ENCODE data around the gene BTBD16. TPM values are rescaled to one million over a fixed set of nuclear protein-coding genes. Genes with fewer than 3 reads are reported as not detected.

The BTBD16 gene
- total and polyA plus RNA-seq, 2 of the 13 experiments (the other 11 are each of a cell fraction or from before 2014, with no cell fraction given) = 5.0 to 11.9 TPM

GRCh38 chr10:122298598-122299301 lies 27.7 kb downstream of the BTBD16 start (continued):
- TF ChIP-seq, protein P1, sequence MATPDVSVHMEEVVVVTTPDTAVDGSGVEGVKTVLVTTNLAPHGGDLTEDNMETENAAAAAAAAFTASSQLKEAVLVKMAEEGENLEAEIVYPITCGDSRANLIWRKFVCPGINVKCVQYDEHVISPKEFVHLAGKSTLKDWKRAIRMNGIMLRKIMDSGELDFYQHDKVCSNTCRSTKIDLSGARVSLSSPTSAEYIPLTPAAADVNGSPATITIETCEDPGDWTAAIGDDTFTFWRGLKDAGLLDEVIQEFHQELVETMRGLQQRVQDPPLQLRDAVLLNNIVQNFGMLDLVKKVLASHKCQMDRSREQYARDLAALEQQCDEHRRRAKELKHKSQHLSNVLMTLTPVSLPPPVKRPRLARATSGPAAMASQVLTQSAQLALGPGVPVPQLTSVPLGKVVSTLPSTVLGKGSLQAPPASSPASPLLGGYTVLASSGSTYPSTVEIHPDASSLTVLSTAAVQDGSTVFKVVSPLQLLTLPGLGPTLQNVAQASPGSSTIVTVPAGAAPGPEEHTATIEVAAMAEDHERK (CRISPR knock-in tag; IDR thresholded peaks at IDR 0.05; ENCODE audit: low read depth) = no peak
- 0 out of 2 replicates have a peak, but pooled peaks have one; percentile 62 for TF ChIP-seq SRY (CRISPR knock-in tag; IDR thresholded peaks at IDR 0.05)
- TF ChIP-seq, protein P2, sequence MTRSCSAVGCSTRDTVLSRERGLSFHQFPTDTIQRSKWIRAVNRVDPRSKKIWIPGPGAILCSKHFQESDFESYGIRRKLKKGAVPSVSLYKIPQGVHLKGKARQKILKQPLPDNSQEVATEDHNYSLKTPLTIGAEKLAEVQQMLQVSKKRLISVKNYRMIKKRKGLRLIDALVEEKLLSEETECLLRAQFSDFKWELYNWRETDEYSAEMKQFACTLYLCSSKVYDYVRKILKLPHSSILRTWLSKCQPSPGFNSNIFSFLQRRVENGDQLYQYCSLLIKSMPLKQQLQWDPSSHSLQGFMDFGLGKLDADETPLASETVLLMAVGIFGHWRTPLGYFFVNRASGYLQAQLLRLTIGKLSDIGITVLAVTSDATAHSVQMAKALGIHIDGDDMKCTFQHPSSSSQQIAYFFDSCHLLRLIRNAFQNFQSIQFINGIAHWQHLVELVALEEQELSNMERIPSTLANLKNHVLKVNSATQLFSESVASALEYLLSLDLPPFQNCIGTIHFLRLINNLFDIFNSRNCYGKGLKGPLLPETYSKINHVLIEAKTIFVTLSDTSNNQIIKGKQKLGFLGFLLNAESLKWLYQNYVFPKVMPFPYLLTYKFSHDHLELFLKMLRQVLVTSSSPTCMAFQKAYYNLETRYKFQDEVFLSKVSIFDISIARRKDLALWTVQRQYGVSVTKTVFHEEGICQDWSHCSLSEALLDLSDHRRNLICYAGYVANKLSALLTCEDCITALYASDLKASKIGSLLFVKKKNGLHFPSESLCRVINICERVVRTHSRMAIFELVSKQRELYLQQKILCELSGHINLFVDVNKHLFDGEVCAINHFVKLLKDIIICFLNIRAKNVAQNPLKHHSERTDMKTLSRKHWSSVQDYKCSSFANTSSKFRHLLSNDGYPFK (CRISPR knock-in tag; IDR thresholded peaks at IDR 0.05; ENCODE audit: borderline replicate concordance) = no peak
- TF ChIP-seq ZNF274 (CRISPR knock-in tag; IDR thresholded peaks at IDR 0.05) = no peak
- no peak for TF ChIP-seq ZNF841 (CRISPR knock-in tag; IDR thresholded peaks at IDR 0.05; ENCODE audit: borderline replicate concordance)
- TF ChIP-seq, protein P3, sequence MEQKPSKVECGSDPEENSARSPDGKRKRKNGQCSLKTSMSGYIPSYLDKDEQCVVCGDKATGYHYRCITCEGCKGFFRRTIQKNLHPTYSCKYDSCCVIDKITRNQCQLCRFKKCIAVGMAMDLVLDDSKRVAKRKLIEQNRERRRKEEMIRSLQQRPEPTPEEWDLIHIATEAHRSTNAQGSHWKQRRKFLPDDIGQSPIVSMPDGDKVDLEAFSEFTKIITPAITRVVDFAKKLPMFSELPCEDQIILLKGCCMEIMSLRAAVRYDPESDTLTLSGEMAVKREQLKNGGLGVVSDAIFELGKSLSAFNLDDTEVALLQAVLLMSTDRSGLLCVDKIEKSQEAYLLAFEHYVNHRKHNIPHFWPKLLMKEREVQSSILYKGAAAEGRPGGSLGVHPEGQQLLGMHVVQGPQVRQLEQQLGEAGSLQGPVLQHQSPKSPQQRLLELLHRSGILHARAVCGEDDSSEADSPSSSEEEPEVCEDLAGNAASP (CRISPR knock-in tag; IDR thresholded peaks at IDR 0.05; ENCODE audit: borderline replicate concordance) = 0 out of 2 replicates have a peak, but pooled peaks have one; percentile 10
- peak; percentile 63; the same call in 1 of the 2 replicates for TF ChIP-seq ZFP90 (CRISPR knock-in tag; IDR thresholded peaks at IDR 0.05; ENCODE audit: borderline replicate concordance)
- no peak for TF ChIP-seq CENPBD1 (CRISPR knock-in tag; IDR thresholded peaks at IDR 0.05; ENCODE audit: borderline replicate concordance, low read depth)
- TF ChIP-seq, protein P4, sequence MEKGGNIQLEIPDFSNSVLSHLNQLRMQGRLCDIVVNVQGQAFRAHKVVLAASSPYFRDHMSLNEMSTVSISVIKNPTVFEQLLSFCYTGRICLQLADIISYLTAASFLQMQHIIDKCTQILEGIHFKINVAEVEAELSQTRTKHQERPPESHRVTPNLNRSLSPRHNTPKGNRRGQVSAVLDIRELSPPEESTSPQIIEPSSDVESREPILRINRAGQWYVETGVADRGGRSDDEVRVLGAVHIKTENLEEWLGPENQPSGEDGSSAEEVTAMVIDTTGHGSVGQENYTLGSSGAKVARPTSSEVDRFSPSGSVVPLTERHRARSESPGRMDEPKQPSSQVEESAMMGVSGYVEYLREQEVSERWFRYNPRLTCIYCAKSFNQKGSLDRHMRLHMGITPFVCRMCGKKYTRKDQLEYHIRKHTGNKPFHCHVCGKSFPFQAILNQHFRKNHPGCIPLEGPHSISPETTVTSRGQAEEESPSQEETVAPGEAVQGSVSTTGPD (CRISPR knock-in tag; IDR thresholded peaks at IDR 0.05) = no peak
- peak; percentile 23 for TF ChIP-seq ZNF781 (CRISPR knock-in tag; IDR thresholded peaks at IDR 0.05; ENCODE audit: borderline replicate concordance, not compliant biosample characterization)
- 0 out of 2 replicates have a peak, but pooled peaks have one; percentile 34 for TF ChIP-seq ISX (CRISPR knock-in tag; conservative IDR thresholded peaks at IDR 0.05)
- 0 out of 2 replicates have a peak, but pooled peaks have one; percentile 46 for TF ChIP-seq GTF2F1 (IDR thresholded peaks at IDR 0.05; ENCODE audit: low read length)
- TF ChIP-seq SOX5 (CRISPR knock-in tag; IDR thresholded peaks at IDR 0.05; ENCODE audit: borderline replicate concordance) = 0 out of 2 replicates have a peak, but pooled peaks have one; percentile 8
- TF ChIP-seq KMT2A (CRISPR knock-in tag; IDR thresholded peaks at IDR 0.05) = no peak
- TF ChIP-seq ZNF558 (CRISPR knock-in tag; IDR thresholded peaks at IDR 0.05; ENCODE audit: borderline replicate concordance) = no peak; the same call in 1 of the 2 replicates
- peak; percentile 62 for TF ChIP-seq ZMYM4 (CRISPR knock-in tag; IDR thresholded peaks at IDR 0.05)
- no peak for TF ChIP-seq RAD51 (IDR thresholded peaks at IDR 0.05; ENCODE audit: borderline replicate concordance)
- TF ChIP-seq, protein P5, sequence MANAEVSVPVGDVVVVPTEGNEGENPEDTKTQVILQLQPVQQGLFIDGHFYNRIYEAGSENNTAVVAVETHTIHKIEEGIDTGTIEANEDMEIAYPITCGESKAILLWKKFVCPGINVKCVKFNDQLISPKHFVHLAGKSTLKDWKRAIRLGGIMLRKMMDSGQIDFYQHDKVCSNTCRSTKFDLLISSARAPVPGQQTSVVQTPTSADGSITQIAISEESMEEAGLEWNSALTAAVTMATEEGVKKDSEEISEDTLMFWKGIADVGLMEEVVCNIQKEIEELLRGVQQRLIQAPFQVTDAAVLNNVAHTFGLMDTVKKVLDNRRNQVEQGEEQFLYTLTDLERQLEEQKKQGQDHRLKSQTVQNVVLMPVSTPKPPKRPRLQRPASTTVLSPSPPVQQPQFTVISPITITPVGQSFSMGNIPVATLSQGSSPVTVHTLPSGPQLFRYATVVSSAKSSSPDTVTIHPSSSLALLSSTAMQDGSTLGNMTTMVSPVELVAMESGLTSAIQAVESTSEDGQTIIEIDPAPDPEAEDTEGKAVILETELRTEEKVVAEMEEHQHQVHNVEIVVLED (CRISPR knock-in tag; IDR thresholded peaks at IDR 0.05; ENCODE audit: borderline replicate concordance) = no peak

Data from HepG2 (cell line).